ENCODE data around the gene ARMC9. TPM values are rescaled to one million over a fixed set of nuclear protein-coding genes. Genes with fewer than 3 reads are reported as not detected.

Gene ARMC9
- total and polyA plus RNA-seq, 2 of the 13 experiments (the other 11 are each of a cell fraction or from before 2014, with no cell fraction given) = 9.1 to 12.8 TPM

DNA sequence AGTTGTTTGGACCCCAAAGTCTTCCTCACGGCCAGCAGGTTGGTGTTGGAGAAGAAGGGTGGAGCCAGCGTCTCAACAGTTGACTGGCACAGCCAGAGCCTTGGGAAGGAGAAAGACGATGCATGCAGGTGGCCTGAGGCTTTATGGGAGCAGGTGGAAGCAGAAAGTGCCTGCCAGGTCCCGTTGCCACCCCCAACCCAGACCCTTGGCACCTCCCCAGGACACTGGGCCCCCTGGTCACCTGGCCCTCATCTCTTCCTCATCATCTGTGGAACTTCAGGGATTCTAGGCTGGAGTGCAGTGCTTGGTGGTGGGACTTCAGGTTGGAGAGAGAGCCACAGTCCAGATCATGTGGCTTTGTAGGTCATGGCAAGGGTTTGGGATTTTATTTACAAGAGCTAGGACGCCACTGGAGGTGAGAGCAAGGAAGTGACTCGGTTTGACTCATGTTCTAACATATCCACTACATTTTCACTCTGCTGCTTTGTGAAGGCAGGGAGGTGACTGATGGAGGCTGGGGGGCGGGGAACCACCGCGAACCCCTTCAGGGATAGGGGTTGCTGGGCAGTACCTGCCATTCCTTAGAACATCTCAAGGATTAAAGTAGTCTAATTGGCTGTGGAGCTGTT lies 134.6 kb downstream of the ARMC9 start:
- in situ Hi-C loops (cut with HindIII; ENCODE audit: extremely low pct_ligation_motif_present, low pct_unique_long_range_greater_than_20kb) = no loop called here
- POLR2A ChIA-PET = no interaction called here
- Histone ChIP-seq H3K4me3 (replicated peaks in 1 of 3; ENCODE audit: insufficient read depth in 1 of 3, low read depth in 2 of 3, low read length in 3 of 3) (no peak overlapping the region), H3K9me3 (ENCODE audit: low read length) (no peaks in the 10 kb centered on the region), H3K27ac (ENCODE audit: extremely low read length, insufficient read depth, low read length) (no peak overlapping the region), H3K9ac (ENCODE audit: insufficient read depth, low read depth, low read length) (no peak overlapping the region), H3K36me3 (replicated peaks in 1 of 2; ENCODE audit: control insufficient read depth in 1 of 2, insufficient read depth in 2 of 2, low read length in 2 of 2) (peaks cover 0 to 7% of the 10 kb centered on the region in 2 experiments; a peak in 1 of 5 replicates), H3K79me2 (ENCODE audit: insufficient read depth, low read length) (no peaks in the 10 kb centered on the region), H2AFZ (ENCODE audit: low read length) (no peak overlapping the region), H3K4me2 (ENCODE audit: low read depth, low read length) (no peak overlapping the region), H4K20me1 (ENCODE audit: insufficient read depth, low read length) (no peaks in the 10 kb centered on the region), H3K27me3 (ENCODE audit: control insufficient read depth in 1 of 2, insufficient read depth in 2 of 2, low read length in 2 of 2) (no peaks in the 10 kb centered on the region), H3K4me1 (ENCODE audit: insufficient read depth, low read length) (peaks cover 5% of the 10 kb centered on the region)
- intact Hi-C loops (cut with micrococcal nuclease; ENCODE audit: unreplicated experiment) = no loop called here
- no TSS peak for BruUV-seq (replicated peaks)
- no peak for ATAC-seq
- 92% methylated on average over 8 of the region's 9 CpGs for WGBS (ENCODE audit: low lambda C conversion rate)
- FAIRE-seq = no peak
- DNase-seq (ENCODE audit: low spot score) = no peak
- CTCF ChIA-PET (ENCODE audit: low intra/inter-chr PET ratio, low total read pairs) = no interaction called here
- TF ChIP-seq ZIK1 (CRISPR knock-in tag; IDR thresholded peaks at IDR 0.05; ENCODE audit: borderline replicate concordance, low read depth) (no peak), RFXANK (CRISPR knock-in tag; IDR thresholded peaks at IDR 0.05) (no peak), HNF4G (IDR thresholded peaks at IDR 0.05; ENCODE audit: borderline replicate concordance, low read depth, low read length) (no peak), HNF4G (CRISPR knock-in tag; IDR thresholded peaks at IDR 0.05; ENCODE audit: borderline replicate concordance, low read depth) (no peak)
- TF ChIP-seq, protein P1, sequence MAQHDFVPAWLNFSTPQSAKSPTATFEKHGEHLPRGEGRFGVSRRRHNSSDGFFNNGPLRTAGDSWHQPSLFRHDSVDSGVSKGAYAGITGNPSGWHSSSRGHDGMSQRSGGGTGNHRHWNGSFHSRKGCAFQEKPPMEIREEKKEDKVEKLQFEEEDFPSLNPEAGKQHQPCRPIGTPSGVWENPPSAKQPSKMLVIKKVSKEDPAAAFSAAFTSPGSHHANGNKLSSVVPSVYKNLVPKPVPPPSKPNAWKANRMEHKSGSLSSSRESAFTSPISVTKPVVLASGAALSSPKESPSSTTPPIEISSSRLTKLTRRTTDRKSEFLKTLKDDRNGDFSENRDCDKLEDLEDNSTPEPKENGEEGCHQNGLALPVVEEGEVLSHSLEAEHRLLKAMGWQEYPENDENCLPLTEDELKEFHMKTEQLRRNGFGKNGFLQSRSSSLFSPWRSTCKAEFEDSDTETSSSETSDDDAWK (CRISPR knock-in tag; IDR thresholded peaks at IDR 0.05) = no peak
- TF ChIP-seq, protein P2, sequence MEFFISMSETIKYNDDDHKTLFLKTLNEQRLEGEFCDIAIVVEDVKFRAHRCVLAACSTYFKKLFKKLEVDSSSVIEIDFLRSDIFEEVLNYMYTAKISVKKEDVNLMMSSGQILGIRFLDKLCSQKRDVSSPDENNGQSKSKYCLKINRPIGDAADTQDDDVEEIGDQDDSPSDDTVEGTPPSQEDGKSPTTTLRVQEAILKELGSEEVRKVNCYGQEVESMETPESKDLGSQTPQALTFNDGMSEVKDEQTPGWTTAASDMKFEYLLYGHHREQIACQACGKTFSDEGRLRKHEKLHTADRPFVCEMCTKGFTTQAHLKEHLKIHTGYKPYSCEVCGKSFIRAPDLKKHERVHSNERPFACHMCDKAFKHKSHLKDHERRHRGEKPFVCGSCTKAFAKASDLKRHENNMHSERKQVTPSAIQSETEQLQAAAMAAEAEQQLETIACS (CRISPR knock-in tag; IDR thresholded peaks at IDR 0.05) = no peak
- TF ChIP-seq, protein P3, sequence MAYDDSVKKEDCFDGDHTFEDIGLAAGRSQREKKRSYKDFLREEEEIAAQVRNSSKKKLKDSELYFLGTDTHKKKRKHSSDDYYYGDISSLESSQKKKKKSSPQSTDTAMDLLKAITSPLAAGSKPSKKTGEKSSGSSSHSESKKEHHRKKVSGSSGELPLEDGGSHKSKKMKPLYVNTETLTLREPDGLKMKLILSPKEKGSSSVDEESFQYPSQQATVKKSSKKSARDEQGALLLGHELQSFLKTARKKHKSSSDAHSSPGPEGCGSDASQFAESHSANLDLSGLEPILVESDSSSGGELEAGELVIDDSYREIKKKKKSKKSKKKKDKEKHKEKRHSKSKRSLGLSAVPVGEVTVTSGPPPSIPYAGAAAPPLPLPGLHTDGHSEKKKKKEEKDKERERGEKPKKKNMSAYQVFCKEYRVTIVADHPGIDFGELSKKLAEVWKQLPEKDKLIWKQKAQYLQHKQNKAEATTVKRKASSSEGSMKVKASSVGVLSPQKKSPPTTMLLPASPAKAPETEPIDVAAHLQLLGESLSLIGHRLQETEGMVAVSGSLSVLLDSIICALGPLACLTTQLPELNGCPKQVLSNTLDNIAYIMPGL (CRISPR knock-in tag; IDR thresholded peaks at IDR 0.05; ENCODE audit: borderline replicate concordance in 1 of 2, low read depth in 1 of 2) = no peak

All from HepG2 (cell line).